ENCODE results near the gene NIM1K.

The NIM1K gene

GRCh38 chr5:43245724-43246385, 53.8 kb downstream of the NIM1K start:
- H4K20me1 ChIP-seq (ENCODE audit: insufficient read depth, low read length), result no peaks in the 10 kb centered on the region
- H3K4me2 ChIP-seq (ENCODE audit: low read length), result peak overlapping the region; percentile 79
- no peaks in the 10 kb centered on the region for H3K36me3 ChIP-seq (replicated peaks; ENCODE audit: low read depth, low read length)
- H3K9me3 ChIP-seq (ENCODE audit: insufficient read depth, low read length), result no peaks in the 10 kb centered on the region
- peaks cover 5% of the 10 kb centered on the region for H3K27me3 ChIP-seq (ENCODE audit: low read depth, low read length)
- H3K4me1 ChIP-seq (ENCODE audit: low read length), result peaks cover 41% of the 10 kb centered on the region
- TF ChIP-seq EZH2phosphoT487 (IDR thresholded peaks at IDR 0.05; ENCODE audit: low read depth), result no peak
- no peak for TF ChIP-seq CTCF (IDR thresholded peaks at IDR 0.05; ENCODE audit: low read depth, low read length)
- H2AFZ ChIP-seq (ENCODE audit: low read depth, low read length), result no peak overlapping the region; the same call in 1 of the 2 replicates
- peak overlapping the region; percentile 88 for H3K27ac ChIP-seq (ENCODE audit: low read length)
- H3K4me3 ChIP-seq (ENCODE audit: low read length), result peak overlapping the region; percentile 74
- peak overlapping the region; percentile 68 for H3K9ac ChIP-seq (ENCODE audit: low read length)
- H3K79me2 ChIP-seq (ENCODE audit: low read length), result no peaks in the 10 kb centered on the region

GRCh38 chr5:43251754-43252153, 59.7 kb downstream of the NIM1K start:
- Histone ChIP-seq H4K20me1 (ENCODE audit: insufficient read depth, low read length) (no peaks in the 10 kb centered on the region), H3K27me3 (ENCODE audit: low read depth, low read length) (peaks cover 9% of the 10 kb centered on the region), H3K4me1 (ENCODE audit: low read length) (peaks cover 34% of the 10 kb centered on the region), H3K9me3 (ENCODE audit: insufficient read depth, low read length) (no peaks in the 10 kb centered on the region), H3K36me3 (replicated peaks; ENCODE audit: low read depth, low read length) (no peaks in the 10 kb centered on the region), H2AFZ (ENCODE audit: low read depth, low read length) (no peak overlapping the region), H3K27ac (ENCODE audit: low read length) (no peak overlapping the region), H3K4me3 (ENCODE audit: low read length) (no peak overlapping the region), H3K9ac (ENCODE audit: low read length) (no peak overlapping the region), H3K4me2 (ENCODE audit: low read length) (no peak overlapping the region; the same call in 1 of the 2 replicates), H3K79me2 (ENCODE audit: low read length) (no peaks in the 10 kb centered on the region)
- TF ChIP-seq CTCF (IDR thresholded peaks at IDR 0.05; ENCODE audit: low read depth, low read length), result no peak
- TF ChIP-seq EZH2phosphoT487 (IDR thresholded peaks at IDR 0.05; ENCODE audit: low read depth), result no peak

GRCh38 chr5:43255704-43256103, 63.7 kb downstream of the NIM1K start:
- no peak overlapping the region for H3K9ac ChIP-seq (ENCODE audit: low read length)

More at GRCh38 chr5:43255704-43256103, 63.7 kb downstream of the NIM1K start:
- Histone ChIP-seq H3K79me2 (ENCODE audit: low read length) (no peaks in the 10 kb centered on the region), H3K4me1 (ENCODE audit: low read length) (peaks cover 30% of the 10 kb centered on the region), H4K20me1 (ENCODE audit: insufficient read depth, low read length) (no peaks in the 10 kb centered on the region), H3K4me3 (ENCODE audit: low read length) (no peak overlapping the region), H2AFZ (ENCODE audit: low read depth, low read length) (no peak overlapping the region), H3K27me3 (ENCODE audit: low read depth, low read length) (peaks cover 4% of the 10 kb centered on the region), H3K27ac (ENCODE audit: low read length) (no peak overlapping the region), H3K4me2 (ENCODE audit: low read length) (no peak overlapping the region), H3K36me3 (replicated peaks; ENCODE audit: low read depth, low read length) (no peaks in the 10 kb centered on the region), H3K9me3 (ENCODE audit: insufficient read depth, low read length) (no peaks in the 10 kb centered on the region)
- TF ChIP-seq CTCF (IDR thresholded peaks at IDR 0.05; ENCODE audit: low read depth, low read length), result no peak
- TF ChIP-seq EZH2phosphoT487 (IDR thresholded peaks at IDR 0.05; ENCODE audit: low read depth), result no peak

Measured in OCI-LY3 (cell line).